K562 (cell line): Measurements from ENCODE around the gene LITAF. TPM values are rescaled to one million over a fixed set of nuclear protein-coding genes. Genes with fewer than 3 reads are reported as not detected.

ENCODE experiments used
- ASH1L ChIP-seq: fragments of 450-650 bp; IDR thresholded peaks from 2 replicates; pipeline ENCODE4 v1.6.1; 2018; ENCODE audit warnings: borderline replicate concordance, mild to moderate bottlenecking, low read depth; ENCODE audit not compliant: partially characterized antibody
- BRD4 ChIP-seq: fragments of 200-600 bp; sonication (generic); IDR thresholded peaks from 2 replicates; pipeline ENCODE4 v1.6.1; 2017; ENCODE audit warnings: inconsistent platforms
- DDX20 ChIP-seq: fragments of 450-650 bp; IDR thresholded peaks from 2 replicates; pipeline ENCODE4 v1.6.1; 2016; ENCODE audit warnings: missing genetic modification characterization, low read depth, mild to moderate bottlenecking, missing compliant biosample characterization, moderate library complexity
- MGA ChIP-seq: fragments of 450-650 bp; IDR thresholded peaks from 2 replicates; pipeline ENCODE4 v1.6.1; 2016; ENCODE audit warnings: mild to moderate bottlenecking, moderate library complexity
- MTA1 ChIP-seq: fragments of 450-650 bp; IDR thresholded peaks from 2 replicates; pipeline ENCODE4 v1.6.1; 2017; ENCODE audit warnings: borderline replicate concordance
- SIN3B ChIP-seq: fragments of 450-650 bp; IDR thresholded peaks from 2 replicates; pipeline ENCODE4 v1.6.1; 2017; ENCODE audit warnings: low read depth, mild to moderate bottlenecking, moderate library complexity
- SIX5 ChIP-seq, 2 experiments: IDR thresholded peaks; 2 replicates each; pipeline ENCODE4 v1.6.1; 2011; ENCODE audit warnings: low read length in 2 of 2, borderline replicate concordance in 1 of 2, low read depth in 1 of 2, mild to moderate bottlenecking in 1 of 2, moderate library complexity in 1 of 2; ENCODE audit not compliant: insufficient read depth in 1 of 2
- USF2 ChIP-seq: sonication (generic); formaldehyde crosslinking; IDR thresholded peaks from 2 replicates; pipeline ENCODE4 v1.5.0; 2020; ENCODE audit warnings: missing genetic modification reagents
- ZMIZ1 ChIP-seq, 2 experiments: fragments of 150-350 bp in 1 of 2; IDR thresholded peaks; 2 replicates each; pipeline ENCODE4 v1.6.1; 2012 to 2016; ENCODE audit warnings: low read depth in 2 of 2, low read length in 2 of 2, mild to moderate bottlenecking in 1 of 2, moderate library complexity in 1 of 2
- ZNF778 ChIP-seq: fragments of 450-650 bp; formaldehyde crosslinking; IDR thresholded peaks from 2 replicates; pipeline ENCODE4 v1.4.0; 2020; ENCODE audit warnings: mild to moderate bottlenecking, moderate library complexity
- polyA plus RNA-seq, 8 experiments: library from polyadenylated mRNA; depleted of rRNA in 4 of 8; stranded (reverse) in 5 of 8; unstranded in 3 of 8; fragments of >200 nt; fragmentation: Nextera tagmentation in 2 of 8; fragmentation: Illumina TruSeq in 1 of 8; extraction: Ambion mirVana in 2 of 8; extraction: Trizol in 1 of 8; gene quantifications; 2 replicates each; pipeline versions ENCODE4 v1.2.1 to v1.2.3, GENCODE V29; 2011 to 2014; ENCODE audit warnings: inconsistent platforms in 1 of 8, missing spikeins in 1 of 8
- total RNA-seq, 7 experiments: library from RNA; depleted of rRNA in 6 of 7; stranded (reverse); fragments of >200 nt in 6 of 7; fragmentation: Illumina TruSeq in 2 of 7; extraction: Trizol in 2 of 7; gene quantifications; 2 replicates each; pipeline versions ENCODE4 v1.2.1 to v1.2.3, GENCODE V29; 2011 to 2021; ENCODE audit warnings: low replicate concordance in 1 of 7

Gene LITAF
- total and polyA plus RNA-seq, 9 of the 15 experiments (the other 6 are each of a cell fraction or from before 2014, with no cell fraction given), result 4.1 to 17.8 (median 11.9) TPM

- no peak for TF ChIP-seq USF2 (CRISPR knock-in tag)
- TF ChIP-seq ZMIZ1 (IDR thresholded peaks at IDR 0.05; ENCODE audit: low read depth in 2 of 2, low read length in 2 of 2), result no peak; a peak in 1 of 4 replicates
- TF ChIP-seq SIX5 (IDR thresholded peaks at IDR 0.05; ENCODE audit: borderline replicate concordance in 1 of 2, insufficient read depth in 1 of 2, low read depth in 1 of 2, low read length in 2 of 2), result no peak
- no peak for TF ChIP-seq BRD4
- TF ChIP-seq DDX20 (tag), result no peak
- TF ChIP-seq ASH1L, result no peak
- TF ChIP-seq SIN3B, result 0 out of 2 replicates have a peak, but pooled peaks have one; percentile 12
- TF ChIP-seq MTA1, result 0 out of 2 replicates have a peak, but pooled peaks have one; percentile 41
- no peak for TF ChIP-seq ZNF778 (CRISPR knock-in tag)
- peak; percentile 85; the same call in 1 of the 2 replicates for TF ChIP-seq MGA
Measured at GRCh38 chr16:11613381-11614303, 26.9 kb upstream of the LITAF start (continued).
